IMR-90 (cell line): Measurements from ENCODE around the gene CNST. TPM values are rescaled to one million over a fixed set of nuclear protein-coding genes. Genes with fewer than 3 reads are reported as not detected.

Source experiments
- ATAC-seq: fragments of 200-7000 bp; cut with Tn5 transposase; 2 replicates; pipeline ENCODE4 v1.9.1; 2020; ENCODE audit warnings: low read depth, mild to moderate bottlenecking, moderate library complexity
- BruUV-seq: library from RNA; stranded (reverse); fragments of 400-500 nt; replicated peaks from 2 replicates; lab custom pipeline; 2021; lab: Mats Ljungman, UMichigan
- CTCF ChIA-PET: fragments of 300-600 bp; formaldehyde crosslinking; extraction: SDS; loops from one replicate; lab custom pipeline; 2021; ENCODE audit warnings: antibody characterized with exemption; lab: Yijun Ruan, JAX
- POLR2A ChIA-PET: fragments of 300-600 bp; sonication (Branson Sonifier 250); formaldehyde crosslinking; loops from one replicate; lab custom pipeline; 2022; ENCODE audit warnings: antibody characterized with exemption; ENCODE audit not compliant: unreplicated experiment; lab: Charles Lee
- DNase-seq: peaks from one replicate; pipeline ENCODE4 v3.0.0; 2013
- H2AFZ ChIP-seq: replicated peaks from 2 replicates; pipeline ENCODE3; 2013; ENCODE audit warnings: low read length, mild to moderate bottlenecking; ENCODE audit not compliant: poor library complexity
- H2AK5ac ChIP-seq: 2 replicates; pipeline ENCODE4 v1.6.1; 2013; ENCODE audit warnings: low read depth, low read length, inconsistent platforms
- H2AK9ac ChIP-seq: replicated peaks from 2 replicates; pipeline ENCODE3; 2013; ENCODE audit warnings: mild to moderate bottlenecking, low read depth, low read length, moderate library complexity; ENCODE audit not compliant: poor library complexity
- H2BK120ac ChIP-seq: 2 replicates; pipeline ENCODE4 v1.6.1; 2013; ENCODE audit warnings: low read depth, low read length, inconsistent platforms
- H2BK15ac ChIP-seq: 3 replicates; pipeline ENCODE4 v1.6.1; 2013; ENCODE audit warnings: low read depth, low read length, inconsistent platforms
- H2BK20ac ChIP-seq: 2 replicates; pipeline ENCODE4 v1.6.1; 2013; ENCODE audit warnings: low read depth, mild to moderate bottlenecking, inconsistent platforms, low read length, moderate library complexity
- H2BK5ac ChIP-seq: 2 replicates; pipeline ENCODE4 v1.6.1; 2013; ENCODE audit warnings: mild to moderate bottlenecking, low read depth, low read length, inconsistent platforms; ENCODE audit not compliant: poor library complexity, severe bottlenecking
- H3K14ac ChIP-seq: replicated peaks from 2 replicates; pipeline ENCODE4 v1.6.1; 2013; ENCODE audit warnings: low read depth, low read length, inconsistent platforms
- H3K18ac ChIP-seq: 2 replicates; pipeline ENCODE4 v1.6.1; 2013; ENCODE audit warnings: low read depth, low read length, control low read depth
- H3K23ac ChIP-seq: 2 replicates; pipeline ENCODE4 v1.6.1; 2013; ENCODE audit warnings: low read depth, low read length, inconsistent platforms
- H3K27ac ChIP-seq: 2 replicates; pipeline ENCODE4 v1.5.1; 2013; ENCODE audit warnings: mild to moderate bottlenecking, control low read depth, low read length; ENCODE audit not compliant: insufficient read depth
- H3K27me3 ChIP-seq: 2 replicates; pipeline ENCODE4 v1.6.1; 2013; ENCODE audit warnings: low read length; ENCODE audit not compliant: control insufficient read depth, insufficient read depth
- H3K36me3 ChIP-seq: 2 replicates; pipeline ENCODE4 v1.6.1; 2013; ENCODE audit warnings: low read length, mixed read lengths; ENCODE audit not compliant: control insufficient read depth, insufficient read depth
- H3K4ac ChIP-seq: 2 replicates; pipeline ENCODE4 v1.6.1; 2013; ENCODE audit warnings: low read depth, low read length, inconsistent platforms
- H3K4me1 ChIP-seq: 2 replicates; pipeline ENCODE4 v1.6.1; 2013; ENCODE audit warnings: low read length, mixed read lengths; ENCODE audit not compliant: control insufficient read depth, insufficient read depth
- H3K4me2 ChIP-seq: 2 replicates; pipeline ENCODE4 v1.6.1; 2013; ENCODE audit warnings: low read depth, mild to moderate bottlenecking, control low read depth, low read length, moderate library complexity
- H3K4me3 ChIP-seq: 2 replicates; pipeline ENCODE4 v1.5.1; 2013; ENCODE audit warnings: low read depth, mild to moderate bottlenecking, control low read depth, low read length, moderate library complexity; ENCODE audit not compliant: insufficient read depth
- H3K56ac ChIP-seq: 2 replicates; pipeline ENCODE4 v1.6.1; 2013; ENCODE audit warnings: low read length, inconsistent platforms; ENCODE audit not compliant: insufficient read depth; ENCODE audit errors: extremely low read depth
- H3K79me1 ChIP-seq, 2 experiments: 2 replicates each; pipeline ENCODE4 v1.6.1; 2013; ENCODE audit warnings: low read length in 2 of 2, inconsistent platforms in 1 of 2, low read depth in 1 of 2
- H3K9ac ChIP-seq: 2 replicates; pipeline ENCODE4 v1.6.1; 2013; ENCODE audit warnings: low read depth, low read length, control low read depth
- H3K9me1 ChIP-seq: 2 replicates; pipeline ENCODE4 v1.6.1; 2013; ENCODE audit warnings: low read length, inconsistent platforms; ENCODE audit not compliant: insufficient read depth
- H3K9me3 ChIP-seq: 2 replicates; pipeline ENCODE4 v1.6.1; 2013; ENCODE audit warnings: low read length; ENCODE audit not compliant: control insufficient read depth, insufficient read depth
- H4K20me1 ChIP-seq: 2 replicates; pipeline ENCODE4 v1.6.1; 2013; ENCODE audit warnings: low read length, inconsistent platforms; ENCODE audit not compliant: insufficient read depth
- H4K5ac ChIP-seq: 2 replicates; pipeline ENCODE4 v1.6.1; 2013; ENCODE audit warnings: mild to moderate bottlenecking, low read depth, low read length, control low read depth
- H4K8ac ChIP-seq, 2 experiments: 2 replicates each; pipeline ENCODE4 v1.6.1; 2013; ENCODE audit warnings: low read depth in 2 of 2, low read length in 2 of 2, control low read depth in 1 of 2, inconsistent platforms in 1 of 2
- H4K91ac ChIP-seq: 2 replicates; pipeline ENCODE4 v1.6.1; 2013; ENCODE audit warnings: low read depth, low read length, inconsistent platforms; ENCODE audit not compliant: insufficient read depth
- BHLHE40 ChIP-seq: fragments of 150-350 bp; IDR thresholded peaks from 2 replicates; pipeline ENCODE4 v1.6.1; 2016; ENCODE audit warnings: mild to moderate bottlenecking, low read depth, low read length
- CEBPB ChIP-seq: IDR thresholded peaks from 2 replicates; pipeline ENCODE4 v1.6.1; 2012; ENCODE audit warnings: low read depth, low read length, improper control_type of control experiment
- CHD1 ChIP-seq: IDR thresholded peaks from 2 replicates; pipeline ENCODE4 v1.6.1; 2012; ENCODE audit warnings: low read depth, low read length, improper control_type of control experiment
- CTCF ChIP-seq: conservative IDR thresholded peaks from 2 replicates; pipeline ENCODE4 v1.5.1; 2012; ENCODE audit warnings: mild to moderate bottlenecking, low read depth, low read length, improper control_type of control experiment
- ELK1 ChIP-seq: fragments of 150-350 bp; IDR thresholded peaks from 2 replicates; pipeline ENCODE4 v1.6.1; 2016; ENCODE audit warnings: low read depth, mild to moderate bottlenecking, low read length, moderate library complexity, borderline replicate concordance
- FOS ChIP-seq: fragments of 150-350 bp; IDR thresholded peaks from 2 replicates; pipeline ENCODE4 v1.6.1; 2016; ENCODE audit warnings: low read depth, low read length
- MAFK ChIP-seq: IDR thresholded peaks from 2 replicates; pipeline ENCODE4 v1.6.1; 2012; ENCODE audit warnings: low read depth, low read length, improper control_type of control experiment
- MAZ ChIP-seq: IDR thresholded peaks from 2 replicates; pipeline ENCODE4 v1.6.1; 2012; ENCODE audit warnings: low read depth, mild to moderate bottlenecking, low read length, improper control_type of control experiment, moderate library complexity, borderline replicate concordance
- MXI1 ChIP-seq: IDR thresholded peaks from 2 replicates; pipeline ENCODE4 v1.6.1; 2012; ENCODE audit warnings: low read depth, mild to moderate bottlenecking, low read length, moderate library complexity, borderline replicate concordance
- NFE2L2 ChIP-seq: fragments of 150-350 bp; IDR thresholded peaks from 2 replicates; pipeline ENCODE4 v1.6.1; 2016; ENCODE audit warnings: low read depth, mild to moderate bottlenecking, low read length
- POLR2A ChIP-seq: IDR thresholded peaks from 2 replicates; pipeline ENCODE4 v1.6.1; 2012; ENCODE audit warnings: mild to moderate bottlenecking, low read depth, low read length
- RAD21 ChIP-seq: IDR thresholded peaks from 2 replicates; pipeline ENCODE4 v1.6.1; 2012; ENCODE audit warnings: low read length, improper control_type of control experiment
- RFX5 ChIP-seq: IDR thresholded peaks from 2 replicates; pipeline ENCODE4 v1.8.0; 2012; ENCODE audit warnings: low read depth, mild to moderate bottlenecking, low read length, moderate library complexity
- SMC3 ChIP-seq: fragments of 150-350 bp; IDR thresholded peaks from 2 replicates; pipeline ENCODE4 v1.6.1; 2016; ENCODE audit warnings: low read depth, mild to moderate bottlenecking, antibody characterized with exemption, low read length, moderate library complexity
- WGBS, 2 experiments: methylation state at CpG; one replicate each; pipeline versions ENCODE4 v1.1.5 to v1.1.7; 2013; ENCODE audit warnings: missing lambda C conversion rate in 2 of 2; ENCODE audit not compliant: insufficient read length in 1 of 2; ENCODE audit errors: extremely low coverage in 2 of 2; 5-methylcytosine and 5-hydroxymethylcytosine counted together
- dilution Hi-C: fragments of 300-500 bp; cut with HindIII; formaldehyde crosslinking; loops from one replicate; pipeline ENCODE4 v1.14.3; 2018; ENCODE audit warnings: low sequenced_read_pairs; ENCODE audit not compliant: unreplicated experiment
- in situ Hi-C: fragments of 300-500 bp; cut with MboI; formaldehyde crosslinking; loops from 3 replicates; pipeline ENCODE4 v1.14.3; 2019; ENCODE audit warnings: low sequenced_read_pairs, inconsistent platforms, mixed read lengths
- intact Hi-C: fragments of 100-400 bp; cut with micrococcal nuclease; formaldehyde crosslinking; loops from 2 replicates; pipeline ENCODE4 v1.10.0; 2022
- polyA plus RNA-seq, 3 experiments: library from polyadenylated mRNA; depleted of rRNA; stranded (reverse); fragments of >200 nt; gene quantifications; 2 replicates each; pipeline ENCODE4 v1.2.3, GENCODE V29; 2012; ENCODE audit warnings: low replicate concordance in 1 of 3
- total RNA-seq: library from RNA; depleted of rRNA; stranded (reverse); fragments of >200 nt; gene quantifications from 2 replicates; pipeline ENCODE4 v1.2.3, GENCODE V29; 2012
- TF ChIP-seq, protein P1 (sequence below): fragments of 150-350 bp; IDR thresholded peaks from 2 replicates; pipeline ENCODE4 v1.6.1; 2017; ENCODE audit warnings: mild to moderate bottlenecking, antibody characterized with exemption, low read length, low read depth

CNST gene
- total and polyA plus RNA-seq, 2 of the 4 experiments (the other 2 are of a cell fraction) = 15.4 to 25.5 TPM

GRCh38 chr1:246597340-246597739 is 31.1 kb downstream of the CNST start:
- in situ Hi-C loops (no loop called here), dilution Hi-C loops (no loop called here), intact Hi-C loops (loop anchor here (5.0 kb wide), 1 partner anchor 35 kb away; no protein-coding TSS in a partner anchor)
- Histone ChIP-seq H2BK5ac (peak overlapping the region; percentile 35), H3K14ac (0 out of 2 replicates have a peak overlapping the region, but pooled peaks have one; percentile 0), H3K27ac (no peak overlapping the region), H4K5ac (no peak overlapping the region), H4K91ac (peak overlapping the region; percentile 74; the same call in 1 of the 2 replicates), H3K56ac (no peak overlapping the region), H3K4ac (peak overlapping the region; percentile 51), H3K4me2 (no peak overlapping the region), H3K4me3 (no peak overlapping the region), H2BK20ac (peak overlapping the region; percentile 36; the same call in 1 of the 2 replicates), H2BK15ac (peak overlapping the region; percentile 63; the same call in 1 of the 3 replicates), H3K27me3 (no peaks in the 10 kb centered on the region), H3K9ac (no peak overlapping the region), H3K79me1 (peaks cover 17 to 75% of the 10 kb centered on the region in 2 experiments), H2AK9ac (no peak overlapping the region), H4K20me1 (peaks cover 6% of the 10 kb centered on the region; the same call in 1 of the 2 replicates), H2AK5ac (peak overlapping the region; percentile 0; the same call in 1 of the 2 replicates), H3K23ac (peak overlapping the region; percentile 2; the same call in 1 of the 2 replicates), H4K8ac (no peak overlapping the region), H3K36me3 (peaks cover 2% of the 10 kb centered on the region), H2BK120ac (peak overlapping the region; percentile 15), H3K9me3 (no peaks in the 10 kb centered on the region), H2AFZ (no peak overlapping the region), H3K18ac (no peak overlapping the region), H3K4me1 (peaks cover 11% of the 10 kb centered on the region), H3K9me1 (peaks cover 17% of the 10 kb centered on the region)
- ChIA-PET POLR2A (no interaction called here), CTCF (interaction anchor here (0.7 kb wide), 1 partner anchor 36 kb away, joined by 3 read pairs; no protein-coding TSS in a partner anchor)
- BruUV-seq = no TSS peak
- WGBS, 2 experiments = no CpG with 5 or more reads among the region's 5 CpGs
- peak; percentile 94 for DNase-seq
- peak; percentile 63 for ATAC-seq
- TF ChIP-seq MAZ (no peak), CTCF (no peak), CEBPB (peak; percentile 47), SMC3 (no peak), FOS (no peak), POLR2A (peak; percentile 45; the same call in 1 of the 2 replicates), MAFK (no peak), RAD21 (0 out of 2 replicates have a peak, but pooled peaks have one; percentile 2), RFX5 (no peak), BHLHE40 (peak; percentile 39; the same call in 1 of the 2 replicates), CHD1 (no peak), NFE2L2 (no peak), ELK1 (no peak), MXI1 (peak; percentile 78)
- TF ChIP-seq, protein P1, sequence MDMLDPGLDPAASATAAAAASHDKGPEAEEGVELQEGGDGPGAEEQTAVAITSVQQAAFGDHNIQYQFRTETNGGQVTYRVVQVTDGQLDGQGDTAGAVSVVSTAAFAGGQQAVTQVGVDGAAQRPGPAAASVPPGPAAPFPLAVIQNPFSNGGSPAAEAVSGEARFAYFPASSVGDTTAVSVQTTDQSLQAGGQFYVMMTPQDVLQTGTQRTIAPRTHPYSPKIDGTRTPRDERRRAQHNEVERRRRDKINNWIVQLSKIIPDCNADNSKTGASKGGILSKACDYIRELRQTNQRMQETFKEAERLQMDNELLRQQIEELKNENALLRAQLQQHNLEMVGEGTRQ = peak; percentile 17; the same call in 1 of the 2 replicates
